GM21423 (cell line): Measurements from ENCODE around the gene CTNND1.
A peak's percentile ranks its signal among the peaks of the same experiment; 100 is the strongest.
"Not testable (repeated sequence)": the region's sequence is repeated elsewhere in the genome, so short reads cannot be mapped to it uniquely, and the experiment has no call there.

Experiments used
- ATAC-seq: cut with Tn5 transposase; IDR thresholded peaks from one replicate; pipeline ENCODE4 v1.9.1; 2021; ENCODE audit warnings: mild to moderate bottlenecking, moderate library complexity; ENCODE audit not compliant: unreplicated experiment

CTNND1 gene

GRCh38 chr11:57761301-57762234, at the start of gene CTNND1:
Gene CTNND1 (plus strand): TSS chr11:57761802. CDS start chr11:57791479, 29,677 bp downstream.
- ATAC-seq = peak; percentile 96

GRCh38 chr11:57712256-57713150, 49.1 kb upstream of the CTNND1 start, which contains the start of gene TMX2:
Gene TMX2 (plus strand): TSS chr11:57712593. CDS start chr11:57712619, 26 bp downstream.
- peak; percentile 95 for ATAC-seq

GRCh38 chr11:57713835-57714234, 47.8 kb upstream of the CTNND1 start:
- no peak for ATAC-seq

GRCh38 chr11:57716726-57717125, 44.9 kb upstream of the CTNND1 start:
- ATAC-seq = not testable (repeated sequence)

- ATAC-seq = no peak
Measured at GRCh38 chr11:57727185-57727584, 34.4 kb upstream of the CTNND1 start.

- ATAC-seq = no peak
Measured at GRCh38 chr11:57728829-57729228, 32.8 kb upstream of the CTNND1 start.

GRCh38 chr11:57729479-57729878, 32.1 kb upstream of the CTNND1 start:
- ATAC-seq = no peak

GRCh38 chr11:57732661-57733060, 28.9 kb upstream of the CTNND1 start:
- no peak for ATAC-seq

GRCh38 chr11:57735619-57736298, 25.8 kb upstream of the CTNND1 start:
- no peak for ATAC-seq

GRCh38 chr11:57741132-57742086, 20.2 kb upstream of the CTNND1 start, which contains the start of gene SELENOH:
Gene SELENOH (plus strand): TSS chr11:57741491. CDS start chr11:57741596, 105 bp downstream.
- peak; percentile 95 for ATAC-seq

- ATAC-seq = no peak
Measured at GRCh38 chr11:57742087-57742452, 19.5 kb upstream of the CTNND1 start.

GRCh38 chr11:57744357-57744756, 17.2 kb upstream of the CTNND1 start:
- no peak for ATAC-seq

GRCh38 chr11:57745206-57745605, 16.4 kb upstream of the CTNND1 start:
- no peak for ATAC-seq

- no peak for ATAC-seq
Measured at GRCh38 chr11:57746920-57747319, 14.7 kb upstream of the CTNND1 start.

- ATAC-seq = no peak
Measured at GRCh38 chr11:57751176-57751575, 10.4 kb upstream of the CTNND1 start.

GRCh38 chr11:57751676-57752253, 9.8 kb upstream of the CTNND1 start, which contains the start of gene BTBD18:
Gene BTBD18 (minus strand): TSS chr11:57751819. CDS start chr11:57751188, 631 bp downstream.
- ATAC-seq = no peak

- ATAC-seq = no peak
Measured at GRCh38 chr11:57752954-57753353, 8.6 kb upstream of the CTNND1 start.

- ATAC-seq = no peak
Measured at GRCh38 chr11:57758174-57758573, 3.4 kb upstream of the CTNND1 start.

GRCh38 chr11:57762235-57762861, 746 bp downstream of the CTNND1 start:
- no peak for ATAC-seq
